HCT116 (cell line): ENCODE results near the gene TATDN2. TPM values are rescaled to one million over a fixed set of nuclear protein-coding genes. Genes with fewer than 3 reads are reported as not detected.

Experiments
- ATAC-seq: fragments of 200-7000 bp; cut with Tn5 transposase; 2 replicates; pipeline ENCODE4 v1.9.1; 2020; ENCODE audit warnings: mild to moderate bottlenecking, moderate library complexity
- BruUV-seq: library from RNA; stranded (reverse); fragments of 400-500 nt; replicated peaks from 2 replicates; lab custom pipeline; 2021; lab: Mats Ljungman, UMichigan
- CTCF ChIA-PET: fragments of 300-600 bp; sonication (Branson Sonifier 250); formaldehyde crosslinking; loops from one replicate; lab custom pipeline; 2021; ENCODE audit warnings: antibody characterized with exemption; lab: Charles Lee
- POLR2A ChIA-PET: fragments of 300-600, 350-600 bp; sonication (Branson Sonifier 250); formaldehyde crosslinking; loops from one replicate; lab custom pipeline; 2021; ENCODE audit warnings: antibody characterized with exemption; lab: Charles Lee
- RAD21 ChIA-PET, 2 experiments: fragments of 300-600 bp; sonication (Branson Sonifier 250); formaldehyde crosslinking; loops; one replicate each; lab custom pipeline; 2023; ENCODE audit warnings: low total read pairs in 2 of 2; ENCODE audit not compliant: uncharacterized antibody in 2 of 2, unreplicated experiment in 2 of 2, low non-redundant PET in 1 of 2; lab: Charles Lee
- DNase-seq: peaks from one replicate; pipeline ENCODE4 v3.0.0-alpha.2; 2010; ENCODE audit warnings: low read depth, low spot score
- H2AFZ ChIP-seq: fragments of 200-600 bp; shearing (Covaris generic), sonication (generic); 2 replicates; pipeline ENCODE4 v1.6.1; 2017; ENCODE audit warnings: low read depth, mixed run types, mixed read lengths, antibody characterized with exemption, low read length; ENCODE audit not compliant: poor library complexity, severe bottlenecking
- H3K27ac ChIP-seq: 2 replicates; pipeline ENCODE4 v1.5.1; 2012; ENCODE audit warnings: low read depth, low read length
- H3K27me3 ChIP-seq: fragments of 200-600 bp; sonication (generic); 2 replicates; pipeline ENCODE4 v1.6.1; 2016; ENCODE audit warnings: mixed run types, low read length, mixed read lengths; ENCODE audit not compliant: insufficient read depth
- H3K36me3 ChIP-seq, 2 experiments: fragments of 200-500 bp in 1 of 2; fragments of 200-600 bp in 1 of 2; sonication (Bioruptor generic) in 1 of 2; sonication (generic) in 1 of 2; 2 replicates each; pipeline versions ENCODE4 v1.5.1 to v1.6.1; 2014 to 2016; ENCODE audit warnings: low read length in 2 of 2, inconsistent platforms in 1 of 2, mixed read lengths in 1 of 2, mixed run types in 1 of 2; ENCODE audit not compliant: insufficient read depth in 2 of 2, control insufficient read depth in 1 of 2
- H3K4me1 ChIP-seq, 2 experiments: fragments of 200-600 bp in 1 of 2; sonication (generic) in 1 of 2; 2 replicates each; pipeline versions ENCODE4 v1.5.1 to v1.6.1; 2012 to 2017; ENCODE audit warnings: low read length in 2 of 2, inconsistent platforms in 1 of 2, mild to moderate bottlenecking in 1 of 2, mixed read lengths in 1 of 2, mixed run types in 1 of 2, moderate library complexity in 1 of 2; ENCODE audit not compliant: insufficient read depth in 2 of 2, control insufficient read depth in 1 of 2
- H3K4me2 ChIP-seq: fragments of 200-600 bp; sonication (generic); 2 replicates; pipeline ENCODE4 v1.6.1; 2017; ENCODE audit warnings: mixed run types, low read length, mixed read lengths
- H3K4me3 ChIP-seq, 2 experiments: fragments of 200-600 bp in 1 of 2; sonication (generic) in 1 of 2; replicated peaks in 1 of 2; 2 replicates each; pipeline ENCODE4 v1.5.1; 2011 to 2016; ENCODE audit warnings: low read length in 2 of 2, control low read depth in 1 of 2, low read depth in 1 of 2, mild to moderate bottlenecking in 1 of 2, mixed read lengths in 1 of 2, mixed run types in 1 of 2
- H3K79me2 ChIP-seq: fragments of 200-600 bp; sonication (generic); 2 replicates; pipeline ENCODE4 v1.6.1; 2017; ENCODE audit warnings: mild to moderate bottlenecking, mixed run types, low read length, moderate library complexity, mixed read lengths; ENCODE audit not compliant: insufficient read depth
- H3K9ac ChIP-seq: fragments of 200-600 bp; sonication (generic); 2 replicates; pipeline ENCODE4 v1.6.1; 2016; ENCODE audit warnings: low read length, mixed read lengths
- H3K9me2 ChIP-seq: fragments of 200-600 bp; sonication (generic), shearing (Covaris generic); 2 replicates; pipeline ENCODE4 v1.6.1; 2017; ENCODE audit warnings: mixed run types, mild to moderate bottlenecking, moderate library complexity; ENCODE audit not compliant: insufficient read depth
- H3K9me3 ChIP-seq, 2 experiments: fragments of 200-500 bp in 1 of 2; fragments of 200-600 bp in 1 of 2; sonication (Bioruptor generic) in 1 of 2; sonication (generic) in 1 of 2; 2 replicates each; pipeline ENCODE4 v1.6.1; 2014 to 2017; ENCODE audit warnings: low read length in 2 of 2, mixed read lengths in 2 of 2, inconsistent platforms in 1 of 2, low read depth in 1 of 2, mild to moderate bottlenecking in 1 of 2, mixed run types in 1 of 2, moderate library complexity in 1 of 2; ENCODE audit not compliant: control insufficient read depth in 1 of 2, insufficient read depth in 1 of 2
- H4K20me1 ChIP-seq: fragments of 200-600 bp; sonication (generic), shearing (Covaris generic); 2 replicates; pipeline ENCODE4 v1.6.1; 2017; ENCODE audit warnings: mixed run types, mild to moderate bottlenecking, moderate library complexity; ENCODE audit not compliant: insufficient read depth
- CEBPB ChIP-seq: IDR thresholded peaks from 2 replicates; pipeline ENCODE4 v1.6.1; 2012; ENCODE audit warnings: low read depth
- EGR1 ChIP-seq: IDR thresholded peaks from 2 replicates; pipeline ENCODE4 v1.6.1; 2012; ENCODE audit warnings: low read depth
- ELF1 ChIP-seq: IDR thresholded peaks from 2 replicates; pipeline ENCODE4 v1.6.1; 2012; ENCODE audit warnings: low read depth, borderline replicate concordance
- EZH2 ChIP-seq: fragments of 200-600 bp; sonication (generic); IDR thresholded peaks from 2 replicates; pipeline ENCODE4 v1.6.1; 2017; ENCODE audit warnings: antibody characterized with exemption, mixed run types
- EZH2phosphoT487 ChIP-seq: fragments of 200-600 bp; IDR thresholded peaks from 2 replicates; pipeline ENCODE4 v1.6.1; 2018; ENCODE audit warnings: antibody characterized with exemption, borderline replicate concordance
- JUND ChIP-seq: IDR thresholded peaks from 2 replicates; pipeline ENCODE4 v1.6.1; 2012
- POLR2A ChIP-seq: IDR thresholded peaks from 2 replicates; pipeline ENCODE4 v1.7.0; 2011; ENCODE audit warnings: borderline replicate concordance; ENCODE audit not compliant: insufficient read depth, insufficient read length; ENCODE audit errors: extremely low read depth
- RAD21 ChIP-seq: IDR thresholded peaks from 2 replicates; pipeline ENCODE4 v1.6.1; 2012; ENCODE audit warnings: low read depth, mild to moderate bottlenecking
- SRF ChIP-seq: IDR thresholded peaks from 2 replicates; pipeline ENCODE4 v1.6.1; 2012; ENCODE audit warnings: low read depth
- TCF7L2 ChIP-seq: IDR thresholded peaks from 2 replicates; pipeline ENCODE4 v1.7.0; 2011; ENCODE audit warnings: borderline replicate concordance, inconsistent platforms; ENCODE audit not compliant: insufficient read depth, insufficient read length; ENCODE audit errors: extremely low read depth
- YY1 ChIP-seq: IDR thresholded peaks from 2 replicates; pipeline ENCODE4 v1.6.1; 2011; ENCODE audit warnings: low read length, low read depth, moderate library complexity, mild to moderate bottlenecking; ENCODE audit not compliant: insufficient replicate concordance; ENCODE audit errors: extremely low read depth
- ZBTB33 ChIP-seq: IDR thresholded peaks from 2 replicates; pipeline ENCODE4 v1.6.1; 2011; ENCODE audit warnings: mild to moderate bottlenecking, low read length, moderate library complexity; ENCODE audit not compliant: insufficient replicate concordance; ENCODE audit errors: extremely low read depth
- ZNF274 ChIP-seq: fragments of 200-500 bp; sonication (Bioruptor generic); IDR thresholded peaks from 2 replicates; pipeline ENCODE4 v1.6.1; 2014; ENCODE audit warnings: mild to moderate bottlenecking, low read depth, low read length, inconsistent platforms
- intact Hi-C: fragments of 100-400 bp; cut with micrococcal nuclease; formaldehyde crosslinking; loops from 2 replicates; pipeline ENCODE4 v1.10.0; 2022
- total RNA-seq: library from RNA; stranded (reverse); gene quantifications from one replicate; pipeline ENCODE4 v1.2.1, GENCODE V29; 2021; ENCODE audit not compliant: unreplicated experiment
- TF ChIP-seq, protein P1 (sequence below), 3 experiments: fragments of 200-600 bp in 1 of 3; sonication (generic) in 1 of 3; IDR thresholded peaks in 2 of 3; conservative IDR thresholded peaks in 1 of 3; 2 replicates each; pipeline ENCODE4 v1.5.1; 2012 to 2017; ENCODE audit warnings: low read depth in 2 of 3, low read length in 2 of 3, antibody characterized with exemption in 1 of 3, borderline replicate concordance in 1 of 3, control low read depth in 1 of 3, mild to moderate bottlenecking in 1 of 3, mixed read lengths in 1 of 3, mixed run types in 1 of 3, moderate library complexity in 1 of 3; ENCODE audit not compliant: insufficient read depth in 1 of 3

Gene TATDN2
- total RNA-seq, 1 experiment from 2014 or later, result 26.8 TPM

DNA sequence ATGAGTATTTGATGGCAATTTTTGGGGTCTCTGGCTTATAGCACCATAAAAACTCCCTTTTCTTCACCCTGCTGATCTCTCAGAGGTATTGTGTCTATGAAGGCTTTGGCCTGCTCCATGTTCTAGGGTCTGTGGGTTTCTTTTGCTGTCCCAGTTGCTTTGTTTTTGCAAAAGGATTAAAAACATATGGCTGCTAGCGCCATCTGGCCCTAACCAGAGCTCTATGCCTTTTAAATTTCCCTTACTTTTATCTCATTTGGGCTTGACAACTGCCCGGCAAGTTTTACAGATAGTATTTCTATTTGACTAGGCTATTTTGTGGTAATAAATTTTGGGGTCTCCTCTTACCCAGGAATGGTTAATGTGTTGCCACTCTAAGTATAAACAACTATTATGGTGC, 50.9 kb downstream of the TATDN2 start:
- H3K9me3 ChIP-seq, result no peaks in the 10 kb centered on the region
- H3K36me3 ChIP-seq, result peaks cover 29 to 35% of the 10 kb centered on the region in 2 experiments
- BruUV-seq, result no TSS peak
- RAD21 ChIA-PET, result no interaction called here
- no peaks in the 10 kb centered on the region for H3K79me2 ChIP-seq
- CTCF ChIA-PET, result no interaction called here
- ATAC-seq (no peak), DNase-seq (no peak)
- no peaks in the 10 kb centered on the region for H4K20me1 ChIP-seq
- intact Hi-C loops, result no loop called here
- H3K27me3 ChIP-seq, result no peaks in the 10 kb centered on the region
- no peaks in the 10 kb centered on the region for H3K4me1 ChIP-seq
- no peak overlapping the region for H3K4me2 ChIP-seq
- 0 out of 2 replicates have a peak, but pooled peaks have one; percentile 13 for TF ChIP-seq RAD21
- TF ChIP-seq CEBPB, result no peak
- H3K27ac ChIP-seq, result no peak overlapping the region
- no peak overlapping the region for H2AFZ ChIP-seq
- H3K9ac ChIP-seq, result no peak overlapping the region
- H3K9me2 ChIP-seq, result no peaks in the 10 kb centered on the region
- no peak overlapping the region for H3K4me3 ChIP-seq
- POLR2A ChIA-PET, result no interaction called here

DNA sequence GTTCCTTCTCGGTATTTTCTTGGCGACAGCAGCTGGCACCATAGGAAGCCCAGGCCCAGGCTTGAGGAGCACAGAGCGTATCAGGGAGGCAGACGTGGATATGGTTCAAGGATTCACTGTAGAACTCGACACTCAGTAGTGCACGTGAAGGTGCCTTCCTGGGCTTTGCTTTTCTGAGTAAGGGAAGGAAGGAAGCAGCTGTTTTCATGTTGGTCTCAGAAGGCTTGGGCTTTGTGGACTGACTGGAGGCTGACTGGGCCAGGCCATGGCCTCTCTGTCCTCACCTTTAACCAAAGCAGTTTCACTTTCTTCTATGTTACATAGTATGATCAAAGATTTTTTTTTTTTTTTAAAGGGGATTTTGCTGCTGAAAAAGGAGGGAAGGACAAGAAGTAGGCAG, 51.4 kb downstream of the TATDN2 start:
- peaks cover 31 to 40% of the 10 kb centered on the region in 2 experiments for H3K36me3 ChIP-seq
- H3K4me2 ChIP-seq, result no peak overlapping the region
- DNase-seq, result no peak
- TF ChIP-seq EZH2 (no peak), EZH2phosphoT487 (no peak), EGR1 (no peak), TCF7L2 (no peak), JUND (no peak), CEBPB (no peak), ELF1 (no peak), POLR2A (no peak), SRF (no peak), ZNF274 (no peak), YY1 (no peak), RAD21 (no peak), ZBTB33 (no peak)
- TF ChIP-seq, protein P1, sequence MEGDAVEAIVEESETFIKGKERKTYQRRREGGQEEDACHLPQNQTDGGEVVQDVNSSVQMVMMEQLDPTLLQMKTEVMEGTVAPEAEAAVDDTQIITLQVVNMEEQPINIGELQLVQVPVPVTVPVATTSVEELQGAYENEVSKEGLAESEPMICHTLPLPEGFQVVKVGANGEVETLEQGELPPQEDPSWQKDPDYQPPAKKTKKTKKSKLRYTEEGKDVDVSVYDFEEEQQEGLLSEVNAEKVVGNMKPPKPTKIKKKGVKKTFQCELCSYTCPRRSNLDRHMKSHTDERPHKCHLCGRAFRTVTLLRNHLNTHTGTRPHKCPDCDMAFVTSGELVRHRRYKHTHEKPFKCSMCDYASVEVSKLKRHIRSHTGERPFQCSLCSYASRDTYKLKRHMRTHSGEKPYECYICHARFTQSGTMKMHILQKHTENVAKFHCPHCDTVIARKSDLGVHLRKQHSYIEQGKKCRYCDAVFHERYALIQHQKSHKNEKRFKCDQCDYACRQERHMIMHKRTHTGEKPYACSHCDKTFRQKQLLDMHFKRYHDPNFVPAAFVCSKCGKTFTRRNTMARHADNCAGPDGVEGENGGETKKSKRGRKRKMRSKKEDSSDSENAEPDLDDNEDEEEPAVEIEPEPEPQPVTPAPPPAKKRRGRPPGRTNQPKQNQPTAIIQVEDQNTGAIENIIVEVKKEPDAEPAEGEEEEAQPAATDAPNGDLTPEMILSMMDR (IDR thresholded peaks at IDR 0.05 in 2 of 3, conservative IDR thresholded peaks at IDR 0.05 in 1 of 3; ENCODE audit: borderline replicate concordance in 1 of 3, insufficient read depth in 1 of 3, low read depth in 2 of 3, low read length in 2 of 3), result no peak
- H4K20me1 ChIP-seq, result no peaks in the 10 kb centered on the region
- no peak overlapping the region for H3K4me3 ChIP-seq
- no peak overlapping the region for H3K9ac ChIP-seq
- ChIA-PET RAD21 (no interaction called here), POLR2A (no interaction called here), CTCF (no interaction called here)
- H3K27ac ChIP-seq, result no peak overlapping the region
- no peak overlapping the region for H2AFZ ChIP-seq
- no peaks in the 10 kb centered on the region for H3K9me3 ChIP-seq
- no peaks in the 10 kb centered on the region for H3K4me1 ChIP-seq
- no TSS peak for BruUV-seq
- no peak for ATAC-seq
- no peaks in the 10 kb centered on the region for H3K27me3 ChIP-seq
- intact Hi-C loops, result no loop called here
- H3K79me2 ChIP-seq, result no peaks in the 10 kb centered on the region
- no peaks in the 10 kb centered on the region for H3K9me2 ChIP-seq
